HCT116 (cell line): Measurements from ENCODE around the gene RAI1. TPM values are rescaled to one million over a fixed set of nuclear protein-coding genes. Genes with fewer than 3 reads are reported as not detected.

Source experiments
- ATAC-seq: fragments of 200-7000 bp; cut with Tn5 transposase; 2 replicates; pipeline ENCODE4 v1.9.1; 2020; ENCODE audit warnings: mild to moderate bottlenecking, moderate library complexity
- BruUV-seq: library from RNA; stranded (reverse); fragments of 400-500 nt; replicated peaks from 2 replicates; lab custom pipeline; 2021; lab: Mats Ljungman, UMichigan
- CTCF ChIA-PET: fragments of 300-600 bp; sonication (Branson Sonifier 250); formaldehyde crosslinking; loops from one replicate; lab custom pipeline; 2021; ENCODE audit warnings: antibody characterized with exemption; lab: Charles Lee
- POLR2A ChIA-PET: fragments of 300-600, 350-600 bp; sonication (Branson Sonifier 250); formaldehyde crosslinking; loops from one replicate; lab custom pipeline; 2021; ENCODE audit warnings: antibody characterized with exemption; lab: Charles Lee
- RAD21 ChIA-PET, 2 experiments: fragments of 300-600 bp; sonication (Branson Sonifier 250); formaldehyde crosslinking; loops; one replicate each; lab custom pipeline; 2023; ENCODE audit warnings: low total read pairs in 2 of 2; ENCODE audit not compliant: uncharacterized antibody in 2 of 2, unreplicated experiment in 2 of 2, low non-redundant PET in 1 of 2; lab: Charles Lee
- DNase-seq: peaks from one replicate; pipeline ENCODE4 v3.0.0-alpha.2; 2010; ENCODE audit warnings: low read depth, low spot score
- H2AFZ ChIP-seq: fragments of 200-600 bp; shearing (Covaris generic), sonication (generic); 2 replicates; pipeline ENCODE4 v1.6.1; 2017; ENCODE audit warnings: low read depth, mixed run types, mixed read lengths, antibody characterized with exemption, low read length; ENCODE audit not compliant: poor library complexity, severe bottlenecking
- H3K27ac ChIP-seq: 2 replicates; pipeline ENCODE4 v1.5.1; 2012; ENCODE audit warnings: low read depth, low read length
- H3K27me3 ChIP-seq: fragments of 200-600 bp; sonication (generic); 2 replicates; pipeline ENCODE4 v1.6.1; 2016; ENCODE audit warnings: mixed run types, low read length, mixed read lengths; ENCODE audit not compliant: insufficient read depth
- H3K36me3 ChIP-seq, 2 experiments: fragments of 200-500 bp in 1 of 2; fragments of 200-600 bp in 1 of 2; sonication (Bioruptor generic) in 1 of 2; sonication (generic) in 1 of 2; 2 replicates each; pipeline versions ENCODE4 v1.5.1 to v1.6.1; 2014 to 2016; ENCODE audit warnings: low read length in 2 of 2, inconsistent platforms in 1 of 2, mixed read lengths in 1 of 2, mixed run types in 1 of 2; ENCODE audit not compliant: insufficient read depth in 2 of 2, control insufficient read depth in 1 of 2
- H3K4me1 ChIP-seq, 2 experiments: fragments of 200-600 bp in 1 of 2; sonication (generic) in 1 of 2; 2 replicates each; pipeline versions ENCODE4 v1.5.1 to v1.6.1; 2012 to 2017; ENCODE audit warnings: low read length in 2 of 2, inconsistent platforms in 1 of 2, mild to moderate bottlenecking in 1 of 2, mixed read lengths in 1 of 2, mixed run types in 1 of 2, moderate library complexity in 1 of 2; ENCODE audit not compliant: insufficient read depth in 2 of 2, control insufficient read depth in 1 of 2
- H3K4me2 ChIP-seq: fragments of 200-600 bp; sonication (generic); 2 replicates; pipeline ENCODE4 v1.6.1; 2017; ENCODE audit warnings: mixed run types, low read length, mixed read lengths
- H3K4me3 ChIP-seq, 2 experiments: fragments of 200-600 bp in 1 of 2; sonication (generic) in 1 of 2; replicated peaks in 1 of 2; 2 replicates each; pipeline ENCODE4 v1.5.1; 2011 to 2016; ENCODE audit warnings: low read length in 2 of 2, control low read depth in 1 of 2, low read depth in 1 of 2, mild to moderate bottlenecking in 1 of 2, mixed read lengths in 1 of 2, mixed run types in 1 of 2
- H3K79me2 ChIP-seq: fragments of 200-600 bp; sonication (generic); 2 replicates; pipeline ENCODE4 v1.6.1; 2017; ENCODE audit warnings: mild to moderate bottlenecking, mixed run types, low read length, moderate library complexity, mixed read lengths; ENCODE audit not compliant: insufficient read depth
- H3K9ac ChIP-seq: fragments of 200-600 bp; sonication (generic); 2 replicates; pipeline ENCODE4 v1.6.1; 2016; ENCODE audit warnings: low read length, mixed read lengths
- H3K9me2 ChIP-seq: fragments of 200-600 bp; sonication (generic), shearing (Covaris generic); 2 replicates; pipeline ENCODE4 v1.6.1; 2017; ENCODE audit warnings: mixed run types, mild to moderate bottlenecking, moderate library complexity; ENCODE audit not compliant: insufficient read depth
- H3K9me3 ChIP-seq, 2 experiments: fragments of 200-500 bp in 1 of 2; fragments of 200-600 bp in 1 of 2; sonication (Bioruptor generic) in 1 of 2; sonication (generic) in 1 of 2; 2 replicates each; pipeline ENCODE4 v1.6.1; 2014 to 2017; ENCODE audit warnings: low read length in 2 of 2, mixed read lengths in 2 of 2, inconsistent platforms in 1 of 2, low read depth in 1 of 2, mild to moderate bottlenecking in 1 of 2, mixed run types in 1 of 2, moderate library complexity in 1 of 2; ENCODE audit not compliant: control insufficient read depth in 1 of 2, insufficient read depth in 1 of 2
- H4K20me1 ChIP-seq: fragments of 200-600 bp; sonication (generic), shearing (Covaris generic); 2 replicates; pipeline ENCODE4 v1.6.1; 2017; ENCODE audit warnings: mixed run types, mild to moderate bottlenecking, moderate library complexity; ENCODE audit not compliant: insufficient read depth
- ATF3 ChIP-seq: IDR thresholded peaks from 2 replicates; pipeline ENCODE4 v1.6.1; 2012
- CTCF ChIP-seq, 3 experiments: fragments of 200-600 bp in 1 of 3; sonication (generic) in 1 of 3; IDR thresholded peaks in 2 of 3; conservative IDR thresholded peaks in 1 of 3; 2 replicates each; pipeline ENCODE4 v1.5.1; 2012 to 2017; ENCODE audit warnings: low read depth in 2 of 3, low read length in 2 of 3, antibody characterized with exemption in 1 of 3, borderline replicate concordance in 1 of 3, control low read depth in 1 of 3, mild to moderate bottlenecking in 1 of 3, mixed read lengths in 1 of 3, mixed run types in 1 of 3, moderate library complexity in 1 of 3; ENCODE audit not compliant: insufficient read depth in 1 of 3
- EGR1 ChIP-seq: IDR thresholded peaks from 2 replicates; pipeline ENCODE4 v1.6.1; 2012; ENCODE audit warnings: low read depth
- ELF1 ChIP-seq: IDR thresholded peaks from 2 replicates; pipeline ENCODE4 v1.6.1; 2012; ENCODE audit warnings: low read depth, borderline replicate concordance
- EZH2 ChIP-seq: fragments of 200-600 bp; sonication (generic); IDR thresholded peaks from 2 replicates; pipeline ENCODE4 v1.6.1; 2017; ENCODE audit warnings: antibody characterized with exemption, mixed run types
- EZH2phosphoT487 ChIP-seq: fragments of 200-600 bp; IDR thresholded peaks from 2 replicates; pipeline ENCODE4 v1.6.1; 2018; ENCODE audit warnings: antibody characterized with exemption, borderline replicate concordance
- JUND ChIP-seq: IDR thresholded peaks from 2 replicates; pipeline ENCODE4 v1.6.1; 2012
- MAX ChIP-seq: IDR thresholded peaks from 2 replicates; pipeline ENCODE4 v1.6.1; 2012
- POLR2AphosphoS5 ChIP-seq: IDR thresholded peaks from 2 replicates; pipeline ENCODE4 v1.6.1; 2011; ENCODE audit warnings: mild to moderate bottlenecking, low read depth, low read length, moderate library complexity
- RAD21 ChIP-seq: IDR thresholded peaks from 2 replicates; pipeline ENCODE4 v1.6.1; 2012; ENCODE audit warnings: low read depth, mild to moderate bottlenecking
- REST ChIP-seq: IDR thresholded peaks from 2 replicates; pipeline ENCODE4 v1.6.1; 2012; ENCODE audit warnings: low read depth
- SIN3A ChIP-seq: IDR thresholded peaks from 2 replicates; pipeline ENCODE4 v1.6.1; 2012; ENCODE audit warnings: low read depth
- SP1 ChIP-seq: IDR thresholded peaks from 2 replicates; pipeline ENCODE4 v1.6.1; 2012; ENCODE audit warnings: low read depth
- TCF7L2 ChIP-seq: IDR thresholded peaks from 2 replicates; pipeline ENCODE4 v1.7.0; 2011; ENCODE audit warnings: borderline replicate concordance, inconsistent platforms; ENCODE audit not compliant: insufficient read depth, insufficient read length; ENCODE audit errors: extremely low read depth
- YY1 ChIP-seq: IDR thresholded peaks from 2 replicates; pipeline ENCODE4 v1.6.1; 2011; ENCODE audit warnings: low read length, low read depth, moderate library complexity, mild to moderate bottlenecking; ENCODE audit not compliant: insufficient replicate concordance; ENCODE audit errors: extremely low read depth
- ZBTB33 ChIP-seq: IDR thresholded peaks from 2 replicates; pipeline ENCODE4 v1.6.1; 2011; ENCODE audit warnings: mild to moderate bottlenecking, low read length, moderate library complexity; ENCODE audit not compliant: insufficient replicate concordance; ENCODE audit errors: extremely low read depth
- ZFX ChIP-seq: fragments of 450-650 bp; IDR thresholded peaks from 2 replicates; pipeline ENCODE4 v1.6.1; 2017
- ZNF274 ChIP-seq: fragments of 200-500 bp; sonication (Bioruptor generic); IDR thresholded peaks from 2 replicates; pipeline ENCODE4 v1.6.1; 2014; ENCODE audit warnings: mild to moderate bottlenecking, low read depth, low read length, inconsistent platforms
- intact Hi-C: fragments of 100-400 bp; cut with micrococcal nuclease; formaldehyde crosslinking; loops from 2 replicates; pipeline ENCODE4 v1.10.0; 2022
- total RNA-seq: library from RNA; stranded (reverse); gene quantifications from one replicate; pipeline ENCODE4 v1.2.1, GENCODE V29; 2021; ENCODE audit not compliant: unreplicated experiment

RAI1 gene
- total RNA-seq, 1 experiment from 2014 or later: 38.5 TPM

- Histone ChIP-seq H3K79me2 (no peaks in the 10 kb centered on the region), H3K4me3 (no peak overlapping the region), H2AFZ (no peak overlapping the region), H3K36me3 (no peaks in the 10 kb centered on the region), H3K9me2 (no peaks in the 10 kb centered on the region), H3K27me3 (no peaks in the 10 kb centered on the region), H3K9me3 (no peaks in the 10 kb centered on the region), H3K4me1 (peaks cover 33 to 47% of the 10 kb centered on the region in 2 experiments), H3K9ac (peak overlapping the region; percentile 51), H3K27ac (peak overlapping the region; percentile 80), H4K20me1 (no peaks in the 10 kb centered on the region), H3K4me2 (peak overlapping the region; percentile 58)
- ChIA-PET POLR2A (interaction anchor here (1.7 to 3.3 kb wide), 3 partner anchors 8 to 13 kb away, joined by 11 to 17 read pairs (median 12); partner anchors contain the start of gene SREBF1), CTCF (interaction anchor here (0.7 to 1.0 kb wide), 4 partner anchors 10 to 75 kb away, joined by 3 to 4 read pairs (median 3); no protein-coding TSS in a partner anchor), RAD21 (interaction anchor here (0.6 to 1.0 kb wide), 2 partner anchors 9 to 185 kb away, joined by 3 read pairs; no protein-coding TSS in a partner anchor)
- intact Hi-C loops: no loop called here
- DNase-seq (no peak), ATAC-seq (peak; percentile 78)
- no TSS peak for BruUV-seq
- TF ChIP-seq MAX (peak; percentile 77), EZH2phosphoT487 (no peak), SP1 (no peak), CTCF (IDR thresholded peaks at IDR 0.05 in 2 of 3, conservative IDR thresholded peaks at IDR 0.05 in 1 of 3; ENCODE audit: borderline replicate concordance in 1 of 3, insufficient read depth in 1 of 3, low read depth in 2 of 3, low read length in 2 of 3) (no peak), ATF3 (no peak), EZH2 (no peak), ZNF274 (no peak), ELF1 (no peak), RAD21 (no peak), ZBTB33 (no peak), ZFX (0 out of 2 replicates have a peak, but pooled peaks have one; percentile 6), YY1 (no peak), JUND (no peak), REST (no peak), POLR2AphosphoS5 (peak; percentile 25; the same call in 1 of the 2 replicates), EGR1 (peak; percentile 89), SIN3A (no peak), TCF7L2 (no peak)
These were observed 168.0 kb downstream of the RAI1 start for GRCh38 chr17:17849147-17849820.
